Endothelial cell of umbilical vein (primary cell): ENCODE data around the gene PPP2R2C. TPM values are rescaled to one million over a fixed set of nuclear protein-coding genes. Genes with fewer than 3 reads are reported as not detected.

Experiments used
- BruUV-seq: library from RNA; stranded (reverse); fragments of 400-500 nt; replicated peaks from 2 replicates; lab custom pipeline; 2021; lab: Mats Ljungman, UMichigan
- CTCF ChIA-PET: fragments of 300-600, 350-600 bp; sonication (Branson Sonifier 250); formaldehyde crosslinking; loops from one replicate; lab custom pipeline; 2021; ENCODE audit warnings: antibody characterized with exemption, inconsistent platforms; lab: Charles Lee
- POLR2A ChIA-PET: fragments of 300-600, 350-600 bp; sonication (Branson Sonifier 250); formaldehyde crosslinking; loops from one replicate; lab custom pipeline; 2021; ENCODE audit warnings: antibody characterized with exemption, inconsistent platforms; lab: Charles Lee
- DNase-seq: peaks from one replicate; pipeline ENCODE4 v3.0.0-alpha.2; 2011; ENCODE audit warnings: low read depth, low spot score
- FAIRE-seq: peaks from 2 replicates; lab custom pipeline; 2011; peaks lifted over from hg19 to GRCh38; lab: Jason Lieb, UNC
- H2AFZ ChIP-seq: 2 replicates; pipeline ENCODE4 v1.6.0; 2012; ENCODE audit warnings: low read depth, low read length, control low read depth, inconsistent platforms
- H3K27ac ChIP-seq: 2 replicates; pipeline ENCODE4 v1.5.1; 2011; ENCODE audit warnings: low read depth, mild to moderate bottlenecking, control low read depth, low read length, moderate library complexity; ENCODE audit not compliant: insufficient read depth
- H3K27me3 ChIP-seq, 2 experiments: 2 replicates each; pipeline versions ENCODE4 v1.6.0 to v1.6.1; 2011; ENCODE audit warnings: low read length in 2 of 2, mixed read lengths in 1 of 2; ENCODE audit not compliant: control insufficient read depth in 2 of 2, insufficient read depth in 2 of 2
- H3K36me3 ChIP-seq, 2 experiments: 2 replicates in 1 of 2; 3 replicates in 1 of 2; pipeline ENCODE4 v1.5.1; 2011; ENCODE audit warnings: low read length in 2 of 2, mild to moderate bottlenecking in 1 of 2, moderate library complexity in 1 of 2; ENCODE audit not compliant: control insufficient read depth in 2 of 2, insufficient read depth in 2 of 2; ENCODE audit errors: extremely low read depth in 1 of 2
- H3K4me1 ChIP-seq: 3 replicates; pipeline ENCODE4 v1.5.1; 2011; ENCODE audit warnings: mild to moderate bottlenecking, low read length; ENCODE audit not compliant: control insufficient read depth, insufficient read depth; ENCODE audit errors: extremely low read depth
- H3K4me2 ChIP-seq: 2 replicates; pipeline ENCODE4 v1.6.1; 2011; ENCODE audit warnings: low read length, control low read depth, mixed read lengths; ENCODE audit not compliant: insufficient read depth
- H3K4me3 ChIP-seq, 3 experiments: fragments of 200-600 bp in 1 of 3; sonication (generic), shearing (Covaris generic) in 1 of 3; replicated peaks in 1 of 3; 2 replicates each; pipeline ENCODE4 v1.5.1; 2011 to 2016; ENCODE audit warnings: control low read depth in 3 of 3, low read length in 3 of 3, mild to moderate bottlenecking in 2 of 3, inconsistent platforms in 1 of 3, low read depth in 1 of 3, moderate library complexity in 1 of 3; ENCODE audit not compliant: insufficient read depth in 1 of 3
- H3K79me2 ChIP-seq: 2 replicates; pipeline ENCODE4 v1.6.0; 2012; ENCODE audit warnings: low read length, inconsistent platforms; ENCODE audit not compliant: control insufficient read depth, insufficient read depth
- H3K9ac ChIP-seq: replicated peaks from 2 replicates; pipeline ENCODE3; 2011; ENCODE audit warnings: low read length, control low read depth; ENCODE audit not compliant: insufficient read depth; ENCODE audit errors: extremely low read depth
- H3K9me1 ChIP-seq: replicated peaks from 3 replicates; pipeline ENCODE4 v1.6.0; 2011; ENCODE audit warnings: mild to moderate bottlenecking, low read length; ENCODE audit not compliant: control insufficient read depth, insufficient read depth; ENCODE audit errors: extremely low read depth
- H3K9me3 ChIP-seq: replicated peaks from 2 replicates; pipeline ENCODE4 v1.5.1; 2012; ENCODE audit warnings: low read length, inconsistent platforms; ENCODE audit not compliant: control insufficient read depth, insufficient read depth
- H4K20me1 ChIP-seq: replicated peaks from 2 replicates; pipeline ENCODE3; 2011; ENCODE audit warnings: mild to moderate bottlenecking, low read length; ENCODE audit not compliant: control insufficient read depth, insufficient read depth; ENCODE audit errors: extremely low read depth
- CTCF ChIP-seq, 2 donors: IDR thresholded peaks; 1 replicate in 1 of 2; 2 replicates in 1 of 2; pipeline ENCODE4 v1.5.1; 2011; ENCODE audit warnings: low read length in 2 of 2, mild to moderate bottlenecking in 2 of 2, moderate library complexity in 2 of 2, control low read depth in 1 of 2, inconsistent platforms in 1 of 2, low read depth in 1 of 2; ENCODE audit not compliant: insufficient read depth in 1 of 2; ENCODE audit errors: extremely low read depth in 1 of 2
- EZH2 ChIP-seq: IDR thresholded peaks from 2 replicates; pipeline ENCODE4 v1.6.1; 2012; ENCODE audit warnings: borderline replicate concordance, low read depth, mild to moderate bottlenecking, moderate library complexity, low read length, inconsistent platforms; ENCODE audit not compliant: severe bottlenecking
- FOS ChIP-seq: IDR thresholded peaks from 2 replicates; pipeline ENCODE4 v1.6.1; 2011; ENCODE audit warnings: mild to moderate bottlenecking, low read length, moderate library complexity, borderline replicate concordance; ENCODE audit not compliant: insufficient read depth
- GATA2 ChIP-seq: IDR thresholded peaks from 2 replicates; pipeline ENCODE4 v1.7.0; 2011; ENCODE audit warnings: low read depth, mild to moderate bottlenecking, moderate library complexity, mixed read lengths, low read length; ENCODE audit not compliant: insufficient read length, insufficient read depth
- JUN ChIP-seq: IDR thresholded peaks from 2 replicates; pipeline ENCODE4 v1.6.1; 2011; ENCODE audit warnings: borderline replicate concordance, low read depth; ENCODE audit not compliant: insufficient read length, insufficient read depth
- MAX ChIP-seq: IDR thresholded peaks from 2 replicates; pipeline ENCODE4 v1.6.1; 2011; ENCODE audit not compliant: insufficient read depth, insufficient read length
- MYC ChIP-seq: IDR thresholded peaks from one replicate; pipeline ENCODE4 v1.6.1; 2011; ENCODE audit warnings: mild to moderate bottlenecking, low read depth, low read length
- POLR2A ChIP-seq: IDR thresholded peaks from 2 replicates; pipeline ENCODE4 v1.6.1; 2012; ENCODE audit warnings: low read depth, mild to moderate bottlenecking, control low read depth, low read length
- POLR2AphosphoS5 ChIP-seq: IDR thresholded peaks from 2 replicates; pipeline ENCODE4 v1.6.1; 2012; ENCODE audit warnings: low read depth, mild to moderate bottlenecking, control low read depth, low read length, moderate library complexity; ENCODE audit not compliant: insufficient read depth
- dilution Hi-C: fragments of 300-500 bp; cut with MboI; formaldehyde crosslinking; loops from one replicate; pipeline ENCODE4 v1.15.0; 2019; ENCODE audit warnings: low sequenced_read_pairs; ENCODE audit not compliant: extremely low pct_ligation_motif_present
- intact Hi-C: fragments of 100-400 bp; cut with micrococcal nuclease; formaldehyde crosslinking; loops from one replicate; pipeline ENCODE4 v1.10.0; 2022
- polyA plus RNA-seq, 4 experiments: library from polyadenylated mRNA; depleted of rRNA in 3 of 4; stranded (reverse) in 3 of 4; unstranded in 1 of 4; fragments of >200 nt; gene quantifications; 2 replicates each; pipeline versions ENCODE4 v1.2.1 to v1.2.3, GENCODE V29; 2011 to 2012; ENCODE audit warnings: missing spikeins in 1 of 4
- total RNA-seq: library from RNA; stranded (reverse); gene quantifications from 2 replicates; pipeline ENCODE4 v1.2.3, GENCODE V29; 2021

PPP2R2C gene
- total and polyA plus RNA-seq, 2 donors (not counting 3 experiments of a cell fraction or from before 2014, with no cell fraction given) = 0.03 to 0.09 TPM

GRCh38 chr4:6470502-6471306, 1.7 kb downstream of the PPP2R2C start:
- DNase-seq = peak; percentile 12
- H3K36me3 ChIP-seq = no peaks in the 10 kb centered on the region
- H3K79me2 ChIP-seq = no peaks in the 10 kb centered on the region
- H4K20me1 ChIP-seq = peaks cover 3% of the 10 kb centered on the region
- no peaks in the 10 kb centered on the region for H3K9me3 ChIP-seq
- POLR2A ChIA-PET = no interaction called here
- H3K4me2 ChIP-seq = peak overlapping the region; percentile 32
- no peaks in the 10 kb centered on the region for H3K9me1 ChIP-seq
- peak overlapping the region in 1 of 3 experiments; percentile 10 for H3K4me3 ChIP-seq
- intact Hi-C loops = no loop called here
- peaks cover 29 to 32% of the 10 kb centered on the region in 2 experiments for H3K27me3 ChIP-seq
- H3K27ac ChIP-seq = no peak overlapping the region
- no TSS peak for BruUV-seq
- no peak overlapping the region for H3K9ac ChIP-seq
- FAIRE-seq = peak; percentile 40
- dilution Hi-C loops = no loop called here
- H2AFZ ChIP-seq = peak overlapping the region; percentile 23
- no peak for TF ChIP-seq CTCF (IDR thresholded peaks at IDR 0.05; ENCODE audit: extremely low read depth in 1 of 2, insufficient read depth in 1 of 2, low read depth in 1 of 2, low read length in 2 of 2)
- no peak for TF ChIP-seq MYC
- no peak for TF ChIP-seq MAX
- TF ChIP-seq POLR2A = no peak
- no peak for TF ChIP-seq POLR2AphosphoS5
- no peak for TF ChIP-seq JUN
- no peak for TF ChIP-seq FOS
- TF ChIP-seq EZH2 = no peak
- TF ChIP-seq GATA2 = no peak
- CTCF ChIA-PET = no interaction called here
- no peaks in the 10 kb centered on the region for H3K4me1 ChIP-seq
